Loucy (cell line): Measurements from ENCODE around the gene SPOPL.

ENCODE experiments used
- CTCF ChIP-seq: fragments of 200-600 bp; sonication (generic); conservative IDR thresholded peaks from 2 replicates; pipeline ENCODE4 v1.5.1; 2014; ENCODE audit warnings: mild to moderate bottlenecking, antibody characterized with exemption, low read length
- EZH2phosphoT487 ChIP-seq: fragments of 200-600 bp; IDR thresholded peaks from 2 replicates; pipeline ENCODE4 v1.6.1; 2018; ENCODE audit warnings: antibody characterized with exemption, mild to moderate bottlenecking, moderate library complexity, borderline replicate concordance

GRCh38 chr2:138512672-138513071 lies 11.1 kb downstream of the SPOPL start:
- TF ChIP-seq CTCF (no peak), EZH2phosphoT487 (no peak)
